Lower leg skin (tissue), 3 donors: ENCODE results near the gene SLC46A3.
"Not testable (repeated sequence)": the region's sequence is repeated elsewhere in the genome, so short reads cannot be mapped to it uniquely, and the experiment has no call there.

Experiments
- POLR2A ChIP-seq, 2 donors: fragments of 450-650 bp; IDR thresholded peaks; one replicate each; pipeline ENCODE4 v1.6.1; 2016 to 2017; ENCODE audit warnings: antibody characterized with exemption in 2 of 2, mild to moderate bottlenecking in 1 of 2, moderate library complexity in 1 of 2
- TF ChIP-seq, protein P1 (sequence below), 3 donors: fragments of 450-650 bp; IDR thresholded peaks; one replicate each; pipeline ENCODE4 v1.5.1; 2016; ENCODE audit warnings: antibody characterized with exemption in 3 of 3, mild to moderate bottlenecking in 3 of 3, moderate library complexity in 2 of 3

GRCh38 chr13:28683169-28683568 is 35.6 kb downstream of the SLC46A3 start:
- TF ChIP-seq, protein P1, sequence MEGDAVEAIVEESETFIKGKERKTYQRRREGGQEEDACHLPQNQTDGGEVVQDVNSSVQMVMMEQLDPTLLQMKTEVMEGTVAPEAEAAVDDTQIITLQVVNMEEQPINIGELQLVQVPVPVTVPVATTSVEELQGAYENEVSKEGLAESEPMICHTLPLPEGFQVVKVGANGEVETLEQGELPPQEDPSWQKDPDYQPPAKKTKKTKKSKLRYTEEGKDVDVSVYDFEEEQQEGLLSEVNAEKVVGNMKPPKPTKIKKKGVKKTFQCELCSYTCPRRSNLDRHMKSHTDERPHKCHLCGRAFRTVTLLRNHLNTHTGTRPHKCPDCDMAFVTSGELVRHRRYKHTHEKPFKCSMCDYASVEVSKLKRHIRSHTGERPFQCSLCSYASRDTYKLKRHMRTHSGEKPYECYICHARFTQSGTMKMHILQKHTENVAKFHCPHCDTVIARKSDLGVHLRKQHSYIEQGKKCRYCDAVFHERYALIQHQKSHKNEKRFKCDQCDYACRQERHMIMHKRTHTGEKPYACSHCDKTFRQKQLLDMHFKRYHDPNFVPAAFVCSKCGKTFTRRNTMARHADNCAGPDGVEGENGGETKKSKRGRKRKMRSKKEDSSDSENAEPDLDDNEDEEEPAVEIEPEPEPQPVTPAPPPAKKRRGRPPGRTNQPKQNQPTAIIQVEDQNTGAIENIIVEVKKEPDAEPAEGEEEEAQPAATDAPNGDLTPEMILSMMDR (IDR thresholded peaks at IDR 0.05) = not testable (repeated sequence)
- TF ChIP-seq POLR2A (IDR thresholded peaks at IDR 0.05) = not testable (repeated sequence)
